Tibial nerve (tissue), 4 donors: ENCODE measurements around the gene LINC00237.

Experiments
- EP300 ChIP-seq, 2 donors: sonication (generic); formaldehyde crosslinking; IDR thresholded peaks; one replicate each; pipeline ENCODE4 v1.6.1; 2017; ENCODE audit warnings: antibody characterized with exemption in 2 of 2, mild to moderate bottlenecking in 1 of 2
- POLR2A ChIP-seq, 2 donors: fragments of 450-650 bp; IDR thresholded peaks; one replicate each; pipeline ENCODE4 v1.6.1; 2017; ENCODE audit warnings: antibody characterized with exemption in 2 of 2, mild to moderate bottlenecking in 2 of 2, moderate library complexity in 2 of 2
- TF ChIP-seq, protein P1 (sequence below), 5 experiments: fragments of 200-600 bp in 3 of 5; fragments of 450-650 bp in 2 of 5; sonication (generic) in 3 of 5; IDR thresholded peaks; one replicate each; pipeline ENCODE4 v1.5.1; 2016 to 2019; ENCODE audit warnings: antibody characterized with exemption in 5 of 5, mild to moderate bottlenecking in 3 of 5, moderate library complexity in 2 of 5

DNA sequence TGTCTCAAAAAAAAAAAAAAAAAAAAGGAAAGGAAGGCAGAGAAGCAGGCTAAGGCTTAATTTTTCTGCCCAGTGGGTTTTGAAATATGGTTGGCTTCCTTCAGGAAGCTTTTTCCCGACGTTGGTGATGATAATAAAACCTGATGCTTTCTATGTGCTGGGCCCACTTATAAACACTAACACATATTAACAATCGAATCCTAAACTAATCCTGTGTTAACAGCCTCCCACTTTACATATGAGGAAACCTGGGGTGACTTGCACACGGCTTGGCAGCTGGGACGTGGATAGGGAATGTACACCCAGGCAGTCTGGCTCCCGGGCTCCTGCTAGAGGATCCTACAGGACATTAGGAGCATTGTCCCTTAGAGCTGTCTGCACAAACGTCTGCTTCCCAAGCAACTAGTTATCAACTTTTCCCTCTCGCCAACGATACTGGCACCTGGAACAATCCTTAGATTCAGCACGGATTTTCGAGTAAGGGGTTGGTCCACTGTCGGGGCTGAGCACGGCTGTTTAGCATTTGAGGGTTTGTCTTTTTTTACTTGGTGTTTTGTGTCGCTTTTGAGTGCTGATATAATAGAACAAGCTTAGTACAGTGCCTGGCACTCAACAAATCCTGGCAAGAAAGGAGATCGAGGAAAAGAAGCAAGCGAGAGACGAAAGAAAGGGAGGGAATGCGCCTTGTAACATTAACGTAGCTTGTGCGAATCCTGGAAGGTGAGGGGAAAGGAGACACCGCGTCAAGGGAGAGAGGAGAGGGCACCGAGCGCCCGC lies 19.1 kb upstream of the LINC00237 start:
- TF ChIP-seq, protein P1, sequence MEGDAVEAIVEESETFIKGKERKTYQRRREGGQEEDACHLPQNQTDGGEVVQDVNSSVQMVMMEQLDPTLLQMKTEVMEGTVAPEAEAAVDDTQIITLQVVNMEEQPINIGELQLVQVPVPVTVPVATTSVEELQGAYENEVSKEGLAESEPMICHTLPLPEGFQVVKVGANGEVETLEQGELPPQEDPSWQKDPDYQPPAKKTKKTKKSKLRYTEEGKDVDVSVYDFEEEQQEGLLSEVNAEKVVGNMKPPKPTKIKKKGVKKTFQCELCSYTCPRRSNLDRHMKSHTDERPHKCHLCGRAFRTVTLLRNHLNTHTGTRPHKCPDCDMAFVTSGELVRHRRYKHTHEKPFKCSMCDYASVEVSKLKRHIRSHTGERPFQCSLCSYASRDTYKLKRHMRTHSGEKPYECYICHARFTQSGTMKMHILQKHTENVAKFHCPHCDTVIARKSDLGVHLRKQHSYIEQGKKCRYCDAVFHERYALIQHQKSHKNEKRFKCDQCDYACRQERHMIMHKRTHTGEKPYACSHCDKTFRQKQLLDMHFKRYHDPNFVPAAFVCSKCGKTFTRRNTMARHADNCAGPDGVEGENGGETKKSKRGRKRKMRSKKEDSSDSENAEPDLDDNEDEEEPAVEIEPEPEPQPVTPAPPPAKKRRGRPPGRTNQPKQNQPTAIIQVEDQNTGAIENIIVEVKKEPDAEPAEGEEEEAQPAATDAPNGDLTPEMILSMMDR (IDR thresholded peaks at IDR 0.05) = no peak
- TF ChIP-seq EP300 (IDR thresholded peaks at IDR 0.05) (no peak), POLR2A (IDR thresholded peaks at IDR 0.05) (no peak)
